NCI-H1417 (cell line): ENCODE results near the gene RIMBP3B.
"Not testable (repeated sequence)": the region's sequence is repeated elsewhere in the genome, so short reads cannot be mapped to it uniquely, and the experiment has no call there.

Source experiments
- DNase-seq, 3 experiments: peaks; one replicate each; lab custom pipeline; 2025; lab: John Stamatoyannopoulos, UW

RIMBP3B gene

GRCh38 chr22:21417853-21418252 lies 34.3 kb downstream of the RIMBP3B start:
- not testable (repeated sequence) for DNase-seq

DNA sequence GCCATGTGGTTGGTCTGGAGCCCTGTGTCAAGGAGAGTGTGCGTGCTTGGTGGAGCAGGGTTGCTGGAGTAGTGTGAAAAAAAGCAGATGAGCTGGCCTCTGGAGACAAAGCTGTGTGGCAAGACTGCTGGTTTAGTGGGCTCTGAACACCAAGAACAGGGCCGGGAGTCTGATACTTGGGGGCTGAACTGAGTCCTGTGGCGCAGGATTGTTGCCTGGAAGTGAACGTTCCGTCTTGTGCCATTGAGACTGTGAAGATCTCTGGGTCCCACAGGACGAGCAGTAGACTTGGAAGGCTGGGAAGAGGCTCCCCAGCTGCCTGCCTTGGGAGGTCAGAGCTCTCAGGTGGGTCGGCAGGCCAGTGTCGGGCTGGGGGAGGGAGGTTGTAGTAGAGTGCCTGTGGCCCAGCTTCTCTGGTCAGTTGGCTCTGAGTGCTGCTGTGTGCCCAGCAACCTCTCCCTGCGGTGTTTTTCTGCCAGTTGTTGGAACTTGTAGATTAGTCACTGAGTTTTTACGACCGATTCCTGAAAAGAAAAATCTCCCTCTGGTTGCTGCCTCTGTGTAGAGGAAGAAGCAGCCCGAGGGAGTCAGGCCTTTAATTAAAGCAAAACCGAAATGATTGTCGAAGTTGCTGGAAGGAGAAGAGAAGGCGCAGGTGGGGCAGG lies 35.6 kb downstream of the RIMBP3B start:
- DNase-seq: not testable (repeated sequence)

DNA sequence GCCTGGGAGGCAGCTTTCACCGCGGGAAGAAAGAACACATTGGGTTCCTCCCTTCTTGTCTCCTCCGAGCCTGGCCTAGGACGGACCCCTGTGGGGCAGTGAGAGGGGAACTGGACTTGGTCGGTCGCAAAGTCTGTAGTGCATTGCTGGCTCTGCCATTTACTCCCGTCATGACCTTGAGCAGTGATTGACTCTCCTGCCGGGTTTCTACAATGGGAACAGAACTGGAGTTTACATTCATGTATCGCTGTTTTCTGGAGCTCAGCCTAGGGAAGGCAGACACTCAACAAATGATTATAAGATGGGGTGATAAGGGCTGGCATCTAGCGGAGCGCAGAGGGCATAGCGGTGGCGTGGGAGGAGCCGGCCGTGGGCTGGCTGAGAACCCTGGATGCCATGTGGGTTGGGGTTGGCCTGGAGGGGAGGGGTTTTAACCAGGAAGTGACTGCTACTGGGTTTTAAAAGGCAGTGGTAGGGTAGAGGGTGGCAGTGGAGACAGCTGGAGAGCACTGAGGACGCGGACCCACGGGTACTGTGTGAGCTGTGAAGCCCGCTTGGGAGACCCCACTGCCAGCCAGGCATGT lies 36.7 kb downstream of the RIMBP3B start:
- not testable (repeated sequence) for DNase-seq

- DNase-seq: not testable (repeated sequence)
Observed at GRCh38 chr22:21424084-21424709, 40.6 kb downstream of the RIMBP3B start.

DNA sequence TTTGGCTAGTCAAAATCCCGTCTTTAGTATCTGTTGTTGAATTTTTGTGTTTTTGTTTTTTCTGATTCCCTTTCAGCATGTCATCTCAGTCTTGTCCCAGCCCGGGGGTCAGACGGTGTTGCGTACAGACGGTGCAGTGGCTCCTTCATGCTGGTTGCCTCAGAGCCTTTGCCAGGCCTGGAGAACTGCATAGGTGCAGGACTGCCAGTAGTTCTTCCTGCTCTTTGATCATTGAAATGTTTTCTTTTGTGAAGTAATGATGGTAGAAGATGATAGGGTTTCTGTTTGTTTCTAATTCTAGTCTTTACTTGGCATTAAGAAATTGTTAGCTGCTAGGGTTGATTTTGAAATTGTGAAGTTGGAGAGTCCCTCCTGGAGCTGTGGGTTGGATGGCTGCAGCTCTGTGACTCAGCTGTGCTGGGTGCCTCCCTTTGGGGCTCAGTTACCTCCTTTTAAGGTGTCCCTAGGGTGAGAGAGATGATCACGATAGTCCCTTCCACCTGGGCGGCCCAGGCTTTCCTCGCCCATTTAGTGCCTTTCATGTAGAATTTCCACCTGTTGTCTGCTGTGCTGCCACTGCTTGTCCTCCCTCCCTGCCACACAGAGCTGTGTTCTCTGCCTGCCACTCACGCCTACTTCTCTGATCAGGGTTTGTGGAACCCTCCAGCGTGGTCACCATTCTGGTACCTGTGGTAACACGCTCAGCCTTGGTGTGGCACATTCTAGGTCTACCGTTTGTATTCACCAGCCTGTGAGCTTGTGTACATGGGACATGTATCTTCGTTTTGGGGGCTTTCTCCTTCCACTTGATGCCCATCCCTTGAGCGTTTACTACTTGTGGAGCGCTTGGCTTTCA lies 51.1 kb downstream of the RIMBP3B start:
- not testable (repeated sequence) for DNase-seq

- DNase-seq: not testable (repeated sequence)
Observed at GRCh38 chr22:21435998-21436810, 52.7 kb downstream of the RIMBP3B start.

- DNase-seq: not testable (repeated sequence)
Observed at GRCh38 chr22:21438013-21438412, 54.5 kb downstream of the RIMBP3B start.
